ENCODE measurements around the gene CLIP1. TPM values are rescaled to one million over a fixed set of nuclear protein-coding genes. Genes with fewer than 3 reads are reported as not detected.

CLIP1 gene
- total RNA-seq, 2 experiments from 2014 or later = 11.2 to 25.6 TPM

DNA sequence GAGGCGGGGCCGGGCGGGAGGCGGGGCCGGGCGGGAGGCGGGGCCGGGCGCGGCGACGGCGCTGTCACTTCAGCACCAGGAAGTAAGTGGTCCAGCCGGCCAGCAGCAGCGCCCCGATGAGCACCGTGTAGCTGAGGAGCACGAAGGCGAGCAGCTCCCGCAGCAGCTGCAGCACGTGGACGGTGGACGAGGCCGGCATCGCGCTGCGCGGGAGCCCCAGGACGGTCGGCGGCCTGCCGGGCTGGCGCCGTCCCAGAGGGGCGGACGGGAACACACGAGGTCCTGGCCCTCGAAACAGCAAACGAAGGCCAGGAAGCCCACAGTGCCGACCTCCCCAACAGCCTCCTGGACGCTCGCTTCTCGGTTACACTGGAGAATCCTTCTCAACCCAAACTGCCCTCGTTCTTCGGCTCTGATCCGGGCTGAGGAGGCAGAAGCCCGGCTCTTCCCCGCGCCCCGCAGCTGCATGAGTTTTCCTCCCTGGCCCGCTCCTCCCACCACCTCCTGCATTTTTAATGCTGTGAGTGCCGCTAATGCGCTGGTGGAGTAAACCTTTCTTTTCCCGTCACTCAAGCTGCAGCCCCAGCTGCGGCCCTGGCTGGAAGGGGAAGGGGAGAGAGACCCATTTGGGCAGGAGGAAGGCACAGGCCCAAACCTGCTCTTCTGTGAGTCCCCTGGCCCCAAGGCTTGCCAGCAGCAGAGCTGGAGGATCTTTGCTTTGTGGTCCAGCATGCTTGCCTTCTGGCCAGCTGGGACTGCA, 195.9 kb downstream of the CLIP1 start:
- H3K4me1 ChIP-seq (ENCODE audit: insufficient read depth, low read length, poor library complexity, severe bottlenecking) = peaks cover 17% of the 10 kb centered on the region
- ChIA-PET POLR2A (interaction anchor here (0.6 to 0.8 kb wide), 7 partner anchors 15 to 1007 kb away, joined by 3 to 5 read pairs (median 3); no protein-coding TSS in a partner anchor), CTCF (ENCODE audit: unreplicated experiment) (interaction anchor here (0.5 to 0.9 kb wide), 3 partner anchors 15 to 888 kb away, joined by 3 read pairs; no protein-coding TSS in a partner anchor)
- no peaks in the 10 kb centered on the region for H3K9me3 ChIP-seq (ENCODE audit: low read length)
- H3K27ac ChIP-seq (ENCODE audit: low read depth, low read length, poor library complexity, severe bottlenecking) = no peak overlapping the region
- intact Hi-C loops (cut with micrococcal nuclease; ENCODE audit: unreplicated experiment) = loop anchor here (1.0 kb wide), 1 partner anchor 41 kb away; no protein-coding TSS in a partner anchor
- TF ChIP-seq EZH2phosphoT487 (IDR thresholded peaks at IDR 0.05; ENCODE audit: borderline replicate concordance, low read depth, low read length) = no peak
- TF ChIP-seq, protein P1, sequence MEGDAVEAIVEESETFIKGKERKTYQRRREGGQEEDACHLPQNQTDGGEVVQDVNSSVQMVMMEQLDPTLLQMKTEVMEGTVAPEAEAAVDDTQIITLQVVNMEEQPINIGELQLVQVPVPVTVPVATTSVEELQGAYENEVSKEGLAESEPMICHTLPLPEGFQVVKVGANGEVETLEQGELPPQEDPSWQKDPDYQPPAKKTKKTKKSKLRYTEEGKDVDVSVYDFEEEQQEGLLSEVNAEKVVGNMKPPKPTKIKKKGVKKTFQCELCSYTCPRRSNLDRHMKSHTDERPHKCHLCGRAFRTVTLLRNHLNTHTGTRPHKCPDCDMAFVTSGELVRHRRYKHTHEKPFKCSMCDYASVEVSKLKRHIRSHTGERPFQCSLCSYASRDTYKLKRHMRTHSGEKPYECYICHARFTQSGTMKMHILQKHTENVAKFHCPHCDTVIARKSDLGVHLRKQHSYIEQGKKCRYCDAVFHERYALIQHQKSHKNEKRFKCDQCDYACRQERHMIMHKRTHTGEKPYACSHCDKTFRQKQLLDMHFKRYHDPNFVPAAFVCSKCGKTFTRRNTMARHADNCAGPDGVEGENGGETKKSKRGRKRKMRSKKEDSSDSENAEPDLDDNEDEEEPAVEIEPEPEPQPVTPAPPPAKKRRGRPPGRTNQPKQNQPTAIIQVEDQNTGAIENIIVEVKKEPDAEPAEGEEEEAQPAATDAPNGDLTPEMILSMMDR (conservative IDR thresholded peaks at IDR 0.05; ENCODE audit: low read length) = no peak
- H3K79me2 ChIP-seq (ENCODE audit: insufficient read depth, low read depth, low read length) = peaks cover 26% of the 10 kb centered on the region
- DNase-seq (ENCODE audit: low spot score) = no peak
- H3K4me2 ChIP-seq (ENCODE audit: low read length) = peak overlapping the region; percentile 82
- H4K20me1 ChIP-seq (ENCODE audit: insufficient read depth, low read length) = no peaks in the 10 kb centered on the region
- no peak overlapping the region for H2AFZ ChIP-seq (ENCODE audit: low read length)
- peaks cover 44% of the 10 kb centered on the region for H3K36me3 ChIP-seq (ENCODE audit: insufficient read depth, low read length)
- H3K4me3 ChIP-seq (ENCODE audit: low read depth, low read length, poor library complexity, severe bottlenecking) = peak overlapping the region; percentile 69
- no peaks in the 10 kb centered on the region for H3K9me2 ChIP-seq (ENCODE audit: insufficient read depth, low read length)
- no TSS peak for BruUV-seq (replicated peaks)

DNA sequence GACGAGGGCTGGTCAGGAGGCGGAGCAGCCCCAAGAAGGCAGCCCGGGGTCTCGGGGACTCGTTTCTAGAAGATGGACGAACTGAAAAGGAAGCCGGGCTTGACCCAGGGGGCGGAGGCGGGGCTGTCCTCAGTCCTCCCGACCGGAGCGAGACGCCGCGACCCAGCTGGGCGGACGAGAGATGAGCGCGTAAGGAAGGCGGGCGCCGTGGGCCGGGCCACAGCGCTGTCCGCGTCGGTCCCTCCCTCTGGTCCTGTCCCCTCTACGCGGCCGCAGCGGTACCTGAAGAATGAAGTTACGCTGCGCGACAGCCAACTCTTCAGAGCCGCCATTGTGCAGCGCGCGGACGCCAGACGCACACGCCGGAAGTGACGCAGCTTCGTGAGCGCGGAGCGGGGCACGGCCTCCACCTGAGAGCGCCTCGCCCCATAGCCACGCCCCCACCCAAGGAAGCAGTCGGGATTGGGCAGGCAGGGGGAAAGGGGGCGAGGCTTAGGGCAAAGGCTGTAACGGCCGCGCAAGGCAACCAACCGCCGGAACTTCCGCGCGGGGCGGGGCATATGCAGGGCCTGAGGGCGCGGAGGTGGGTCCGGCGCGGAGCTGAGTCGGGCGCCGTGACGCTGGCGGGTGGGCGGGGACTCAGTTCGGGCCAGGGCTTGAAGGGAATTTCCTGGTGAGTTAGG, 196.6 kb downstream of the CLIP1 start, which contains the start of gene DIABLO:
TSS of gene DIABLO (minus strand) at position 370 of the 683 bp plus-strand sequence. CDS start at position 332, 38 bp downstream.
- Histone ChIP-seq H3K9me2 (ENCODE audit: insufficient read depth, low read length) (no peaks in the 10 kb centered on the region), H3K27ac (ENCODE audit: low read depth, low read length, poor library complexity, severe bottlenecking) (peak within 1 kb of the TSS; percentile 48), H2AFZ (ENCODE audit: low read length) (peak within 1 kb of the TSS; percentile 68), H3K4me1 (ENCODE audit: insufficient read depth, low read length, poor library complexity, severe bottlenecking) (peaks cover 17% of the 10 kb centered on the region), H3K9me3 (ENCODE audit: low read length) (no peaks in the 10 kb centered on the region), H3K79me2 (ENCODE audit: insufficient read depth, low read depth, low read length) (peaks cover 33% of the 10 kb centered on the region), H3K4me2 (ENCODE audit: low read length) (peak within 1 kb of the TSS; percentile 82), H3K36me3 (ENCODE audit: insufficient read depth, low read length) (peaks cover 44% of the 10 kb centered on the region), H3K4me3 (ENCODE audit: low read depth, low read length, poor library complexity, severe bottlenecking) (peak within 1 kb of the TSS; percentile 98), H4K20me1 (ENCODE audit: insufficient read depth, low read length) (no peaks in the 10 kb centered on the region)
- peak; percentile 99 for DNase-seq (ENCODE audit: low spot score)
- no TSS peak for BruUV-seq (replicated peaks)
- POLR2A ChIA-PET = interaction anchor here (0.6 to 0.9 kb wide), 7 partner anchors 14 to 1008 kb away, joined by 3 to 5 read pairs (median 3); no protein-coding TSS in a partner anchor
- no peak for TF ChIP-seq EZH2phosphoT487 (IDR thresholded peaks at IDR 0.05; ENCODE audit: borderline replicate concordance, low read depth, low read length)
- TF ChIP-seq, protein P1 (conservative IDR thresholded peaks at IDR 0.05; ENCODE audit: low read length) = no peak
- intact Hi-C loops (cut with micrococcal nuclease; ENCODE audit: unreplicated experiment) = loop anchor here (1.0 kb wide), 1 partner anchor 41 kb away; no protein-coding TSS in a partner anchor
- CTCF ChIA-PET (ENCODE audit: unreplicated experiment) = interaction anchor here (0.5 to 0.9 kb wide), 3 partner anchors 14 to 889 kb away, joined by 3 to 9 read pairs (median 3); no protein-coding TSS in a partner anchor

Other genes starting within 250 kb of the CLIP1 start
- gene IL31, start 248.4 kb downstream of the CLIP1 start, total RNA-seq (2014; rRNA removed; shearing (Covaris generic)) = not detected in 2 replicates
- not detected in 2 replicates for gene IL31, start 248.4 kb downstream of the CLIP1 start, total RNA-seq (2022)
- gene LRRC43, start 239.5 kb downstream of the CLIP1 start, total RNA-seq (2014; rRNA removed; shearing (Covaris generic)) = not detected in 2 replicates
- not detected in 2 replicates for gene LRRC43, start 239.5 kb downstream of the CLIP1 start, total RNA-seq (2022)
- not detected in 2 replicates for gene B3GNT4, start 219.0 kb downstream of the CLIP1 start, total RNA-seq (2014; rRNA removed; shearing (Covaris generic))
- not detected in 2 replicates for gene B3GNT4, start 219.0 kb downstream of the CLIP1 start, total RNA-seq (2022)
- 53.7 and 56.5 TPM in 2 replicates for gene DIABLO, start 196.6 kb downstream of the CLIP1 start, total RNA-seq (2014; rRNA removed; shearing (Covaris generic))
- gene DIABLO, start 196.6 kb downstream of the CLIP1 start, total RNA-seq (2022) = 53.9 and 55.4 TPM in 2 replicates
- 21.1 and 22.2 TPM in 2 replicates for gene VPS33A, start 156.2 kb downstream of the CLIP1 start, total RNA-seq (2014; rRNA removed; shearing (Covaris generic))
- 29.0 and 35.6 TPM in 2 replicates for gene VPS33A, start 156.2 kb downstream of the CLIP1 start, total RNA-seq (2022)
- 46.9 and 48.7 TPM in 2 replicates for gene ZCCHC8, start 78.3 kb upstream of the CLIP1 start, total RNA-seq (2014; rRNA removed; shearing (Covaris generic))
- gene ZCCHC8, start 78.3 kb upstream of the CLIP1 start, total RNA-seq (2022) = 68.1 and 68.6 TPM in 2 replicates
- 91.7 and 125 TPM in 2 replicates for gene RSRC2, start 104.3 kb upstream of the CLIP1 start, total RNA-seq (2014; rRNA removed; shearing (Covaris generic))
- 131 and 132 TPM in 2 replicates for gene RSRC2, start 104.3 kb upstream of the CLIP1 start, total RNA-seq (2022)
- gene KNTC1, start 104.6 kb upstream of the CLIP1 start, total RNA-seq (2014; rRNA removed; shearing (Covaris generic)) = 138 and 170 TPM in 2 replicates
- 195 and 253 TPM in 2 replicates for gene KNTC1, start 104.6 kb upstream of the CLIP1 start, total RNA-seq (2022)